T-helper 9 cell (primary cell): Measurements from ENCODE around the gene MEGF6.

Experiments used
- DNase-seq: peaks from one replicate; pipeline ENCODE4 v3.0.0-alpha.2; 2020

Gene MEGF6

GRCh38 chr1:3608154-3608553 lies 3.2 kb downstream of the MEGF6 start:
- DNase-seq: no peak

- no peak for DNase-seq
These were observed 3.6 kb downstream of the MEGF6 start for GRCh38 chr1:3607703-3608065.

GRCh38 chr1:3606779-3607702 lies 4.3 kb downstream of the MEGF6 start:
- no peak for DNase-seq

DNA sequence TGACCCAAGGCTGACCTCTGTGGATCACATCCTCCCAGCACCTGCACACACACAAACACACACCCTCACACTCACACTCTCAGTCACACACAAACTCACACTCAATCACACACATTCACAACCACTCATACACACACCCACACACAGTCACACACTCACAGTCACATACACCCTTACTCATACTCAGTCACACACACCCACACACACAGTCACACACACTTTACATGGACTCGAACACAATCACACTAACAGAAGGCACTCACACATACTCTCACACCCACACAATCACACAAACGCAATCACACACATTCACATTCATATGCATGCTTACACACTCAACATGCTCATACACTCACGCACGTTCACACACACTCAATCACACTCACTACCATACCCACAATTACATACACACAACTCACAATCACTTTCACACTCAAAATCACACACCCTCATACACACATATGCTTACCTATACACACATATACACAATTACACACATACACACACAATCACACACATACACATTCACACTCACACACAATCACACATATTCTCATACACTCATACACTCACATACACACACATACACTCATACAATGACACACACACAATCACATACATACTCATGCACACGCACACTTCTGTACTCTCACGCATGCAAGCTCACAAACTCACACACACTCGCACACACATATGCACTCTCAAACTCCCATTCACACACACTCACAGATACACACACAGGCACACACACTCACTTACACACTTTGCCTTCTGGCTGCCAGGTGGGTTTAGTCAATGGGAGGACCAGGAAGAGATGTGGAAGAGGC lies 6.1 kb downstream of the MEGF6 start:
- no peak for DNase-seq

- DNase-seq: no peak
These were observed 6.8 kb downstream of the MEGF6 start for GRCh38 chr1:3604468-3604974.

DNA sequence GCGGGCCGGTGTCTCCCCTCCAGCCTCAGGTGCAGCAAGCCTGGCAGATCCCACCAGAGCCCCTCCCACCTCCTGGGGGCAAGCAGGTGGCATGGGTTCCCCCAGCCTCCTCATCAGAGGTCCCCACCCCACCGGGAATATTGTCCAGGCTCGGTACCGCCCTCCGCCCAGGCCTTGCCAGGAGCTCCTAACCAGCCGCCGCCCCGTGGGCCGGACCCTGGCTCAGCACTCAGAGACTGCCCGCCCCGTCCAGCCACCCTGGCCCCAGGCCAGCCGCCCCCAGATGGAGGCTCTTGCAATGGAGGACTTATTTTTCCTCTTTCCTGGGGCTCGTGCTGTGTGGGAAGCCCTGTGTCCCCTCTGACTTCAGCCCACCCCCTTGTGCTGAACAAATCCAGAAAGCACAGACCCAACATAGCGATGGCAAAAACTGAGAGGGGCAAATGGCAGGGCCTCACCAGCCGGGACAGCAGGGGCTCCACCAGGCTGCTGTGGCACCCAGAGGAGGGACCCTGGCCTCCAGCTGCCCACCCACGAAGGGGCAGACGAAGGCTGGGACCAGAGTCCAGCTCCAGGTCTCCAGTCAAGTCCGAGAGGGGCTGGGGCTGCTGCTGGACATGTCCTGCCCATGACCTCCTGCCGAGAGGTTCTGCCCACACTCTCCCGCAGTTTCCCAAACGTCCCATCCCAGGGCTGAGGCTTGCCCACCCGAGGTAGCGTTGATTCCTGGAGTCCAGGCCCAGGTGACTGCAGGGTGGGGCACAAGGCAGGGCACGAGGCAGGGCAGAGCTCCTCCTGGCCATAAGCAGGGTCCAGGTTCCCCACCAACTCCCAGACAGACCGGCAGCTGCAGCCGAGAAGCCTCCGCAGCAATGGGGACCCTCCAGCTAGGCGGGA lies 7.5 kb downstream of the MEGF6 start:
- no peak for DNase-seq

DNA sequence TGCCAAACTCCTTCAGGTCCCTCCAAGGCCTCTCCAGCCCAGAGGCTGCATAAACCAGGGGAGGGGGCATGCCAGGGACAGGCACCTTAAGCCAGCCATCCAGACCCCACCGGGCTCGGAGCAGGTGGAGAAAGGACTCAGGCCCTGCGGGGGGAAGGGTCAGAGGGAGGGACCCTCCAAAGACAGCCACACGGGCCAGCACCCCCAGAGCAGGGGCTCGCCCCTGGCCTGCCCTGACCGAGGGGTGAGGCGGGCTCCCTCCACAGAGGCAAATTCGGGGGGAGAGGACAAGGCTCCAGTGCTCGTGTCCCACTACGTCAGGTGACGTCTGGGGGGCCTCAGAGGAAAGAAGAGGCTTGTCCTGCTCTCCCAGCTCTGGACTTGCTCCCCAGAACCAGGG lies 8.2 kb downstream of the MEGF6 start:
- DNase-seq: no peak

DNA sequence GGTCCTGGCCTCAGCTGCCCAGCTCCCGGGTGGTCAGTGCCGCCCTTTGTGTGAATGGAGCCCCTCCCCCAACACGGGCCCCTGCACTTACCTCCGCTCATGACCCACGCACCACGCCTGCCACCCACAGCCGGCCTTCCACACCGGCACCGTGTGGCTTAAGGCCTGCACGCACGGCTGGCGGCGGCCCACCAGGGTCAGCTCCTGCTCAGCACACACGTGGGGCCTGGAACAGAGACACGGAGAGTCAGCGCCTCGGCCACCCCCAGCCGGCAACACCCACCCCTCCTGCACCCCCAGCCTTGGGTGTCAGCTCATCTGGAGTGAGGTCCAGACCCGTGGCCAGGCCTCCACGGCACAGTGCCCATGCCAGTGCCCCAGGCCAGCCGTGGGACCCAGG lies 8.9 kb downstream of the MEGF6 start:
- no peak for DNase-seq

DNA sequence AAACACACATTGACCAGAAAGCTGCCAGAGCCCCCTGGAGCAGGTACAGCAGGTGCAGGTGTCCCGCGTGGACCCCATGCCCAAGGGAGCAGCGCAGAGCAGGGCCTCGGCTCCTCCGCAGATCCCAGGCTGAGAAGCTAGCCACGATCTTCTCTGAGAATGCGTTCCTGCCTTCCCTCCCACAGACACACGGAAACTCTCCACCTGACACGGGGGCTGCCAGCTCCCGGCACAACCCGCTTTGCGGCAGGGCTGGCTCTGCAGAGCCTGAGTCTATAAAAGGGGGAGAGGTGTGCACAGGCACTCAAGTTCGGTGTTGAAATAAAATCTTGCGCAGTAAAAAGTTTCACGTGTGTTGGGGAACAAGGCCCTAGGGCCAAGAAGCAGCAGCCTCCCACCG lies 9.6 kb downstream of the MEGF6 start:
- no peak for DNase-seq

- DNase-seq: no peak
These were observed 11.0 kb downstream of the MEGF6 start for GRCh38 chr1:3600354-3600753.

DNA sequence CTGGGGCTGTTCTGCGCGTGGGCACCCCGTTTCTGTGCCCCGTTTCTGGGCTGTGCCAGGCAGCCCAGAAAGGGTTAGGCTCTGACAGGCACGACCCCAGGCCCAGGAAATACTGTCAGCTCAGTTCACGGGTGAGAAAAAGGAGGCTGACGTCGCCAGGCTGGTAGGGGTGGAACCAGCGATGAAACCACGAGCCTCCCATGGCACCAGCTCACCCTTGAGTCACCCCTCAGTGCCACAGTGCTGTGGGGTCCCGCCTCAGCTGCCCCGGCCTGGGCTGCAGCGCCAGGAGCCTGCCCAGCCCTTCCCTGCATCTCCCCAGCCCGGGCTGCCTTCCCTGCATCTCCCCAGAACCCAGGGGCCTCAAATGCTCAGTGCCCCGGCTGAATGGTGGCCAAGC lies 11.5 kb downstream of the MEGF6 start:
- no peak for DNase-seq

- no peak for DNase-seq
These were observed 12.0 kb downstream of the MEGF6 start for GRCh38 chr1:3599286-3599811.

GRCh38 chr1:3598522-3599285 lies 12.6 kb downstream of the MEGF6 start:
- no peak for DNase-seq

- no peak for DNase-seq
These were observed 13.2 kb downstream of the MEGF6 start for GRCh38 chr1:3598051-3598491.

DNA sequence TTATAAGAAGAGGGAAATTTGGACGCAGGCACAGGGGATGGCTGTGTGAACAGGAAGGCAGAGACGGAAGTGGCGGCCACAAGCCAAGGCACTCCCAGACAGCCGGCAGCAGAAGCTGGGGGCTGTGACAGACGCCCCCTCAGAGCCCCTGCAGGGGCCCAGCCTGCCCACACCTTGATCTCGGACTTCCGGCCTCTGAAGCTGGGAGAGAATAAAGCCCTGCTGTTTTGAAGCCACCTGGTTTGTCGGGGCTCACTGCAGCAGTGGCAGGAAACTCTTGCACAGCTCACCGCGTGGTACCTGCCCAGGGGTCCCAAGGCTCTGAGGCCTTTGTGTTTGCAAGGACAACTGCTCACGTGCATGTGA lies 13.7 kb downstream of the MEGF6 start:
- DNase-seq: no peak

GRCh38 chr1:3596663-3597598 lies 14.4 kb downstream of the MEGF6 start:
- DNase-seq: no peak

DNA sequence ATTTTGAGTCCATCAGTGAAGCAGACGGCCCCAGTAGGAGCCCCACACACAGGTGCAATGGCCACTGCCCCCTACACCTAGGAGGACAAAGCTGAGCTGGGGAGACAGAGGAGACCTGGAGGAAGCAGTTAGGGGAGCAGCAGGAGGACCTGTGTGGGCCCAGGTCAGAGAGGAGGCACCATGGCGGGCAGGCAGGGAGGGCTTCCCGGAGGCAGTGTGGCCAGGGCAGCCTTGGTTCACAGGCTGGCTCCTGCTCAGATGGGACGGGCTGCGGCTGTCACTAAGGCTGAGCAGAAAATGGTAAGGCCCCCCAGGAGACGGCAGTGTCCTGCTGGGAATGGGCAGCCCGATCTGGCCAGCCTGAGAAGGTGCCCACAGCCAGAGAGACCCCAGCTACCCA lies 15.4 kb downstream of the MEGF6 start:
- DNase-seq: no peak

- no peak for DNase-seq
These were observed 16.5 kb downstream of the MEGF6 start for GRCh38 chr1:3594706-3595377.

DNA sequence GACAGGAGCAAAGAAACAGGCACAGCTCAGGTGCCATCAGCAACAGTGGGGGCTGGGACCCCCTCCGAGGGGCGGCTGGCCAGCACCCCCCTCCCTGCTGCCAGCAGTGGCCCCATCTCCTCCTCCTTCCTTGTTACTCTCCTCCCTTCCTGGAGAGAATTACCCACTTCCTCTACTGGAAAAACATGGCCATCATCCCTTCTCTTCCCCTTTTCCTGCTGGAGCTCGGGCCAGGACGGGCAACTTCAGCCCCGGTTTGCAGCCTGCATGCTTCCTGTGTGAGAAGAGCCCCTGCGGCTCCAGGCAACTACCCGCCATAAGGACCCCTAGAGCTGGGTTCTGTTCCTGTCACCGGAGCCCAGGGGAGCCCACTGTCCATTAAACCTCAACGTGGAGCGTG lies 17.6 kb downstream of the MEGF6 start:
- no peak for DNase-seq

GRCh38 chr1:3593334-3593733 lies 18.0 kb downstream of the MEGF6 start:
- no peak for DNase-seq
